T-helper 1 cell treated with Interleukin-12 subunit alpha and Interleukin-12 subunit beta and Interleukin-4 antibody, amounts not matched to agents 30 μg/mL and 1 μg/mL, for 36 hours (primary cell): ENCODE data around the gene CPSF7.
A peak's percentile ranks its signal among the peaks of the same experiment; 100 is the strongest.
"Not testable (repeated sequence)": the region's sequence is repeated elsewhere in the genome, so short reads cannot be mapped to it uniquely, and the experiment has no call there.

Source experiments
- H3K27ac Mint-ChIP-seq: one replicate; pipeline ENCODE4 v1.8.0; 2021; ENCODE audit warnings: mild to moderate bottlenecking, mixed read lengths
- H3K27me3 Mint-ChIP-seq: one replicate; pipeline ENCODE4 v1.8.0; 2021; ENCODE audit warnings: low read depth, mixed read lengths
- H3K36me3 Mint-ChIP-seq: one replicate; pipeline ENCODE4 v1.8.0; 2021; ENCODE audit warnings: low read depth, mixed read lengths
- H3K4me1 Mint-ChIP-seq: one replicate; pipeline ENCODE4 v1.8.0; 2021; ENCODE audit warnings: low read depth, mixed read lengths
- H3K4me3 Mint-ChIP-seq: one replicate; pipeline ENCODE4 v1.8.0; 2021; ENCODE audit warnings: mild to moderate bottlenecking, moderate library complexity, mixed read lengths
- H3K9me3 Mint-ChIP-seq: one replicate; pipeline ENCODE4 v1.8.0; 2021; ENCODE audit warnings: mixed read lengths

The CPSF7 gene

GRCh38 chr11:61453695-61454094, 23.9 kb upstream of the CPSF7 start:
- no peak overlapping the region for H3K27ac Mint-ChIP-seq
- H3K4me1 Mint-ChIP-seq = peaks cover 8% of the 10 kb centered on the region
- peaks cover 23% of the 10 kb centered on the region for H3K36me3 Mint-ChIP-seq
- H3K27me3 Mint-ChIP-seq = no peaks in the 10 kb centered on the region
- H3K4me3 Mint-ChIP-seq = no peak overlapping the region
- H3K9me3 Mint-ChIP-seq = no peaks in the 10 kb centered on the region

GRCh38 chr11:61452825-61453224, 23.1 kb upstream of the CPSF7 start:
- H3K36me3 Mint-ChIP-seq = peaks cover 30% of the 10 kb centered on the region
- H3K4me3 Mint-ChIP-seq = no peak overlapping the region
- H3K27ac Mint-ChIP-seq = no peak overlapping the region
- H3K4me1 Mint-ChIP-seq = peaks cover 9% of the 10 kb centered on the region
- no peaks in the 10 kb centered on the region for H3K27me3 Mint-ChIP-seq
- no peaks in the 10 kb centered on the region for H3K9me3 Mint-ChIP-seq

GRCh38 chr11:61448552-61448927, 18.8 kb upstream of the CPSF7 start:
- Mint-ChIP-seq H3K27me3 (no peaks in the 10 kb centered on the region), H3K9me3 (no peaks in the 10 kb centered on the region), H3K4me1 (peaks cover 15% of the 10 kb centered on the region), H3K4me3 (no peak overlapping the region), H3K27ac (no peak overlapping the region), H3K36me3 (peaks cover 37% of the 10 kb centered on the region)

- Mint-ChIP-seq H3K27ac (no peak overlapping the region), H3K36me3 (peaks cover 41% of the 10 kb centered on the region), H3K27me3 (no peaks in the 10 kb centered on the region), H3K4me3 (no peak overlapping the region), H3K9me3 (no peaks in the 10 kb centered on the region), H3K4me1 (peaks cover 19% of the 10 kb centered on the region)
These were observed 18.1 kb upstream of the CPSF7 start for GRCh38 chr11:61447601-61448551.

- Mint-ChIP-seq H3K4me3 (no peak overlapping the region), H3K4me1 (peaks cover 19% of the 10 kb centered on the region), H3K27ac (no peak overlapping the region), H3K36me3 (peaks cover 48% of the 10 kb centered on the region), H3K27me3 (no peaks in the 10 kb centered on the region), H3K9me3 (no peaks in the 10 kb centered on the region)
These were observed 16.5 kb upstream of the CPSF7 start for GRCh38 chr11:61446211-61446651.

GRCh38 chr11:61445516-61445915, 15.7 kb upstream of the CPSF7 start:
- peaks cover 19% of the 10 kb centered on the region for H3K4me1 Mint-ChIP-seq
- H3K27me3 Mint-ChIP-seq = no peaks in the 10 kb centered on the region
- no peaks in the 10 kb centered on the region for H3K9me3 Mint-ChIP-seq
- peaks cover 48% of the 10 kb centered on the region for H3K36me3 Mint-ChIP-seq
- peak overlapping the region; percentile 20 for H3K27ac Mint-ChIP-seq
- H3K4me3 Mint-ChIP-seq = no peak overlapping the region

GRCh38 chr11:61442616-61443015, 12.8 kb upstream of the CPSF7 start:
- H3K27ac Mint-ChIP-seq = no peak overlapping the region
- no peaks in the 10 kb centered on the region for H3K27me3 Mint-ChIP-seq
- peaks cover 52% of the 10 kb centered on the region for H3K36me3 Mint-ChIP-seq
- H3K4me3 Mint-ChIP-seq = no peak overlapping the region
- H3K9me3 Mint-ChIP-seq = no peaks in the 10 kb centered on the region
- peaks cover 17% of the 10 kb centered on the region for H3K4me1 Mint-ChIP-seq

- no peaks in the 10 kb centered on the region for H3K27me3 Mint-ChIP-seq
- H3K4me3 Mint-ChIP-seq = no peak overlapping the region
- no peaks in the 10 kb centered on the region for H3K9me3 Mint-ChIP-seq
- peaks cover 51% of the 10 kb centered on the region for H3K36me3 Mint-ChIP-seq
- H3K27ac Mint-ChIP-seq = no peak overlapping the region
- peaks cover 16% of the 10 kb centered on the region for H3K4me1 Mint-ChIP-seq
These were observed 9.8 kb upstream of the CPSF7 start for GRCh38 chr11:61439615-61440014.

GRCh38 chr11:61437496-61437895, 7.7 kb upstream of the CPSF7 start:
- H3K36me3 Mint-ChIP-seq = peaks cover 43% of the 10 kb centered on the region
- H3K27me3 Mint-ChIP-seq = no peaks in the 10 kb centered on the region
- no peak overlapping the region for H3K27ac Mint-ChIP-seq
- H3K4me3 Mint-ChIP-seq = no peak overlapping the region
- H3K9me3 Mint-ChIP-seq = no peaks in the 10 kb centered on the region
- H3K4me1 Mint-ChIP-seq = peaks cover 19% of the 10 kb centered on the region

GRCh38 chr11:61430839-61431238, 1.1 kb upstream of the CPSF7 start:
- H3K9me3 Mint-ChIP-seq, H3K27me3 Mint-ChIP-seq: not testable (repeated sequence)
- Mint-ChIP-seq H3K36me3 (peaks cover 35% of the 10 kb centered on the region), H3K4me3 (peak overlapping the region; percentile 100), H3K27ac (peak overlapping the region; percentile 100), H3K4me1 (peaks cover 47% of the 10 kb centered on the region)

- Mint-ChIP-seq H3K4me1 (peaks cover 51% of the 10 kb centered on the region), H3K36me3 (peaks cover 40% of the 10 kb centered on the region), H3K9me3 (no peaks in the 10 kb centered on the region), H3K27ac (peak overlapping the region; percentile 100), H3K27me3 (no peaks in the 10 kb centered on the region), H3K4me3 (peak overlapping the region; percentile 100)
These were observed 457 bp downstream of the CPSF7 start for GRCh38 chr11:61429346-61429690.

- peaks cover 58% of the 10 kb centered on the region for H3K36me3 Mint-ChIP-seq
- no peak overlapping the region for H3K27ac Mint-ChIP-seq
These were observed 4.2 kb downstream of the CPSF7 start for GRCh38 chr11:61425367-61426131.

GRCh38 chr11:61422226-61422625, 7.5 kb downstream of the CPSF7 start:
- Mint-ChIP-seq H3K36me3 (peaks cover 63% of the 10 kb centered on the region), H3K27me3 (no peaks in the 10 kb centered on the region), H3K4me3 (no peak overlapping the region), H3K4me1 (peaks cover 41% of the 10 kb centered on the region), H3K9me3 (no peaks in the 10 kb centered on the region), H3K27ac (no peak overlapping the region)

More at GRCh38 chr11:61425367-61426131, 4.2 kb downstream of the CPSF7 start:
- H3K4me3 Mint-ChIP-seq = no peak overlapping the region
- peaks cover 47% of the 10 kb centered on the region for H3K4me1 Mint-ChIP-seq
- no peaks in the 10 kb centered on the region for H3K27me3 Mint-ChIP-seq
- no peaks in the 10 kb centered on the region for H3K9me3 Mint-ChIP-seq

- H3K27ac Mint-ChIP-seq = no peak overlapping the region
- H3K4me1 Mint-ChIP-seq = peaks cover 34% of the 10 kb centered on the region
These were observed 11.6 kb downstream of the CPSF7 start for GRCh38 chr11:61418136-61418535.

GRCh38 chr11:61417670-61418069, 12.1 kb downstream of the CPSF7 start:
- Mint-ChIP-seq H3K4me3 (no peak overlapping the region), H3K27ac (no peak overlapping the region), H3K4me1 (peaks cover 34% of the 10 kb centered on the region), H3K36me3 (peaks cover 70% of the 10 kb centered on the region), H3K27me3 (no peaks in the 10 kb centered on the region), H3K9me3 (no peaks in the 10 kb centered on the region)

More at GRCh38 chr11:61418136-61418535, 11.6 kb downstream of the CPSF7 start:
- Mint-ChIP-seq H3K27me3 (no peaks in the 10 kb centered on the region), H3K9me3 (no peaks in the 10 kb centered on the region), H3K4me3 (no peak overlapping the region), H3K36me3 (peaks cover 72% of the 10 kb centered on the region)
